Osteoblast (primary cell): ENCODE measurements around the gene ZNF518B. TPM values are rescaled to one million over a fixed set of nuclear protein-coding genes. Genes with fewer than 3 reads are reported as not detected.

Experiments used
- DNase-seq: peaks from one replicate; pipeline ENCODE4 v3.0.0; 2011; ENCODE audit warnings: low spot score, mixed read lengths; ENCODE audit not compliant: insufficient read length; ENCODE audit errors: missing footprints
- H2AFZ ChIP-seq: 2 replicates; pipeline ENCODE4 v1.6.0; 2011; ENCODE audit warnings: mild to moderate bottlenecking, low read length
- H3K27ac ChIP-seq: 2 replicates; pipeline ENCODE4 v1.5.1; 2011; ENCODE audit warnings: mild to moderate bottlenecking, low read depth, low read length, moderate library complexity
- H3K27me3 ChIP-seq: 2 replicates; pipeline ENCODE4 v1.6.0; 2012; ENCODE audit warnings: mild to moderate bottlenecking, control low read depth, inconsistent platforms, low read length, moderate library complexity; ENCODE audit not compliant: insufficient read depth
- H3K36me3 ChIP-seq: 2 replicates; pipeline ENCODE4 v1.5.1; 2011; ENCODE audit warnings: mild to moderate bottlenecking, low read length, control low read depth, moderate library complexity; ENCODE audit not compliant: insufficient read depth
- H3K4me1 ChIP-seq: 2 replicates; pipeline ENCODE4 v1.5.1; 2011; ENCODE audit warnings: mild to moderate bottlenecking, low read length, control low read depth, moderate library complexity; ENCODE audit not compliant: insufficient read depth
- H3K4me2 ChIP-seq: 2 replicates; pipeline ENCODE4 v1.6.0; 2011; ENCODE audit warnings: mild to moderate bottlenecking, low read length; ENCODE audit not compliant: insufficient read depth
- H3K4me3 ChIP-seq: fragments of 200-600 bp; sonication (generic); 3 replicates; pipeline ENCODE4 v1.5.1; 2012; ENCODE audit warnings: mild to moderate bottlenecking, low read length, inconsistent platforms; ENCODE audit not compliant: insufficient read depth
- H3K79me2 ChIP-seq: 2 replicates; pipeline ENCODE4 v1.6.0; 2012; ENCODE audit warnings: mild to moderate bottlenecking, low read length, control low read depth, inconsistent platforms; ENCODE audit not compliant: insufficient read depth
- H3K9me3 ChIP-seq: 2 replicates; pipeline ENCODE4 v1.5.1; 2011; ENCODE audit warnings: low read depth, low read length, control low read depth
- H4K20me1 ChIP-seq: 2 replicates; pipeline ENCODE4 v1.6.0; 2012; ENCODE audit warnings: mild to moderate bottlenecking, low read length, control low read depth; ENCODE audit not compliant: insufficient read depth
- CTCF ChIP-seq: IDR thresholded peaks from 2 replicates; pipeline ENCODE4 v1.5.1; 2011; ENCODE audit warnings: mild to moderate bottlenecking, low read depth, low read length, moderate library complexity; ENCODE audit errors: extremely low read depth
- total RNA-seq: library from RNA; depleted of rRNA; stranded (reverse); fragments of >200 nt; gene quantifications from 2 replicates; pipeline ENCODE4 v1.2.3, GENCODE V29; 2012

ZNF518B gene
- total RNA-seq, 1 donor: 25.3 TPM

- Histone ChIP-seq H3K79me2 (no peaks in the 10 kb centered on the region), H3K4me3 (no peak overlapping the region), H3K36me3 (no peaks in the 10 kb centered on the region), H2AFZ (no peak overlapping the region), H3K9me3 (no peaks in the 10 kb centered on the region), H3K4me1 (no peaks in the 10 kb centered on the region), H3K27me3 (no peaks in the 10 kb centered on the region), H3K27ac (no peak overlapping the region), H3K4me2 (no peak overlapping the region), H4K20me1 (no peaks in the 10 kb centered on the region)
- TF ChIP-seq CTCF: no peak
- no peak for DNase-seq
Observed at GRCh38 chr4:10421344-10422055, 35.7 kb downstream of the ZNF518B start.

GRCh38 chr4:10417740-10418139 lies 39.5 kb downstream of the ZNF518B start:
- TF ChIP-seq CTCF: no peak
- H3K4me3 ChIP-seq: no peak overlapping the region
- no peaks in the 10 kb centered on the region for H3K4me1 ChIP-seq
- DNase-seq: no peak
- no peaks in the 10 kb centered on the region for H3K36me3 ChIP-seq
- H4K20me1 ChIP-seq: no peaks in the 10 kb centered on the region
- H3K27me3 ChIP-seq: no peaks in the 10 kb centered on the region
- H3K9me3 ChIP-seq: no peaks in the 10 kb centered on the region
- no peak overlapping the region for H2AFZ ChIP-seq
- no peak overlapping the region for H3K4me2 ChIP-seq
- H3K79me2 ChIP-seq: no peaks in the 10 kb centered on the region
- H3K27ac ChIP-seq: no peak overlapping the region

- Histone ChIP-seq H3K27ac (no peak overlapping the region), H2AFZ (no peak overlapping the region), H3K4me3 (no peak overlapping the region), H3K36me3 (no peaks in the 10 kb centered on the region), H3K4me1 (no peaks in the 10 kb centered on the region), H3K9me3 (no peaks in the 10 kb centered on the region), H3K79me2 (no peaks in the 10 kb centered on the region), H3K27me3 (no peaks in the 10 kb centered on the region), H3K4me2 (no peak overlapping the region), H4K20me1 (no peaks in the 10 kb centered on the region)
- TF ChIP-seq CTCF: no peak
- no peak for DNase-seq
Observed at GRCh38 chr4:10416441-10416840, 40.8 kb downstream of the ZNF518B start.

- no peak for TF ChIP-seq CTCF
- no peak for DNase-seq
- no peak overlapping the region for H3K27ac ChIP-seq
- H3K4me2 ChIP-seq: no peak overlapping the region
- H3K4me3 ChIP-seq: no peak overlapping the region
- H3K4me1 ChIP-seq: no peaks in the 10 kb centered on the region
- H2AFZ ChIP-seq: no peak overlapping the region
- no peaks in the 10 kb centered on the region for H3K9me3 ChIP-seq
- no peaks in the 10 kb centered on the region for H3K27me3 ChIP-seq
- no peaks in the 10 kb centered on the region for H3K79me2 ChIP-seq
- no peaks in the 10 kb centered on the region for H4K20me1 ChIP-seq
- no peaks in the 10 kb centered on the region for H3K36me3 ChIP-seq
Observed at GRCh38 chr4:10413177-10413576, 44.0 kb downstream of the ZNF518B start.
